IPS-11a (cell line): ENCODE results near the gene CD40.

Source experiments
- H3K4me3 ChIP-seq: one replicate; pipeline ENCODE4 v1.5.1; 2013; ENCODE audit warnings: low read depth, low read length, control low read depth

The CD40 gene

DNA sequence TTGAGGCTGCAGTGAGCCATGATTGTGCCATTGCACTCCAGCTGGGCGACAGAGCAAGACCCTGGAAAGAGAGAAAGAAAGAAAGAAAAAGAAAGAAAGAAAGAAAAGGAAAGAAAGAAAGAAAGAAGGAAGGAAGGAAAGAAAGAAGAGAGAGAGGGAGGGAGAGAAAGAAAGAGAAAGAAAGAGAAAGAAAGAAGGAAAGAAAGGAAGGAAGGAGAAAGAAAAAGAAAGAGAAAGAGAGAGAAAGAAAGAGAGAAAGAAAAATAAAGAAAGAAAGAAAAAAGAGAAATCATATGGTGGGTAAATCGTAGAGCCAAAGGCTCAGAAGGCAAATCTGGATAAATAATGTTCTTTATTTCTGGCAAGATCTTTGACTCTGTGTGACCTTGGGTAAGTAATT, 53.4 kb downstream of the CD40 start:
- H3K4me3 ChIP-seq: no peak overlapping the region

DNA sequence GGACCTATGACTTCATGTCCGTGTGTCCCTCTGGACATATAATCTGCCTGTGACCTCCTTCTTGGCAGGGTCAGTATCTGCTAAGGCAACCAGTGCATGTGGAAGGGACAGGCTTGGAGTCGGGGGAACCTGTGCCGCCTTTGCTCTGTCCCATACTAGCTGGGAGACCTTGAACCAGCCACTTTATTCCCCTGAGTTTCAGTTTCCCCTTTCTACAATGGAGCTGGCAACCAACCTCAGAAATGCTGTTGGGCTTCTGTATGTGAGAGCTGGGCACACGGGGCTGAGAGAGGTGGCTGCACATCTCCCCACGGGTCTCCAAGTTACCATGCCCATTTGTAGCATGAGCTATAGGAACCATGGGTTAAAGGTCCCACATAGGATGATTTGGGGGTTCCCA, 53.8 kb downstream of the CD40 start:
- no peak overlapping the region for H3K4me3 ChIP-seq

- H3K4me3 ChIP-seq: no peak overlapping the region
Observed at GRCh38 chr20:46172455-46172854, 54.3 kb downstream of the CD40 start.

- no peak overlapping the region for H3K4me3 ChIP-seq
Observed at GRCh38 chr20:46172961-46173536, 54.9 kb downstream of the CD40 start.

DNA sequence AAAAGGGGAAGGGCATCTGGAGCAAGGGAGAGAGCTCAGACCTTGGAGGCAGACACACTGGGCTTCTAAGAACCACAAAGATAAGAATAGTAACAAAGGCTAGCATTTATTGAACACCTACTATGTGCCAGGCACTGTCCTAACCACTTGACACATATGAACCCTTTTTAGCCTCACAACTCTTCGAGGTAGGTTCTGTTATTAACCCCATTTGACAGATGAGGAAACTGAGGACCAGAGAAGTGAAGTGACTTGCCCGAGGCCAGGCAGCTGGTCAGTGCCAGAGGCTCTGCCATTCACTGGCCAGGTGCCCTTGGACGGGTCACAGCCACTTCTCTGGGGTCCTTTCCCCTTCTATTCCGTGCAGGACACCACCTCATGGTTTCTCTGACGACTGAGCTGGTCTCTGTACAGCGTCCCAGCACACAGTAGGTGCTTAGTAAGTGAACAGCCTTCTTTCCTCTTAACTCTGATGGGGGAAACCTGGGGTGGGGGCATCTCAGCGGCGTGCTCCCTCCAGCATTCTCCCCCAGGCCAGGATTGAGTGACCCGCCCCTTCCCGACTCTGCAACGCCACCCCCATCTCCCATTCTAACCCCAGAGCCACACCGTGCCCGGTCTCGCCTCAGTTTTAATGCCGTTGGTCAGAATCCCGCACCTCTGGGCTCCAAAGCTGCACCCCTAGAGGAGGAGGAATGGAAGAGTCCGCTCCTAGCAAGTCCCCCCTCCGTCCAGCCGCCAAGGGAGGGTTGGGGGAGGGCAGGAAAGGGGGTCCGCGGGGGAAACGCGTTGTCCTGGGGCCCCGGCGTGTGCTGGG, 55.7 kb downstream of the CD40 start:
- no peak overlapping the region for H3K4me3 ChIP-seq

- H3K4me3 ChIP-seq: no peak overlapping the region
Observed at GRCh38 chr20:46174469-46175126, 56.5 kb downstream of the CD40 start.

DNA sequence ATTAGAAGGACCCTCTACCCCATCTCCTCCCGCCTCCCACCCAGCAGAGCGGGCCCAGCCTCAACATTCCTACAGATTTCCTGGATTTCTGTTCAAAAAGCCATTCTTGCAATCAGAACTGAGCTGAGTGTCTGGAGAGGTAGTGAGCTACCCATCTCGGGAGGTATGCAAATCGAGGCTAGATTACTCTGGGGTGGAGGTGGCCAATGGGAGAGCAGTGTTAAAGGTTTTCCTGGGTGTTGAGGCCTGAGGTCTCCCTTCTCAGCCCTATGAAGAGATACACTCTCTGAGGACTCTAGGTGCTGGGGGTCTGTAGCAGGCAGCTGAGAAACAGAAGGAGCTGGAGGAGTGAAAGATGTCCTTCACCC, 57.0 kb downstream of the CD40 start:
- no peak overlapping the region for H3K4me3 ChIP-seq

GRCh38 chr20:46176739-46177378, 58.7 kb downstream of the CD40 start:
- H3K4me3 ChIP-seq: no peak overlapping the region

- H3K4me3 ChIP-seq: no peak overlapping the region
Observed at GRCh38 chr20:46177768-46178167, 59.7 kb downstream of the CD40 start.

GRCh38 chr20:46178891-46179290, 60.8 kb downstream of the CD40 start:
- no peak overlapping the region for H3K4me3 ChIP-seq
